HCT116 (cell line): ENCODE data around the gene NETO1. TPM values are rescaled to one million over a fixed set of nuclear protein-coding genes. Genes with fewer than 3 reads are reported as not detected.

ENCODE experiments used
- ATAC-seq: fragments of 200-7000 bp; cut with Tn5 transposase; 2 replicates; pipeline ENCODE4 v1.9.1; 2020; ENCODE audit warnings: mild to moderate bottlenecking, moderate library complexity
- BruUV-seq: library from RNA; stranded (reverse); fragments of 400-500 nt; replicated peaks from 2 replicates; lab custom pipeline; 2021; lab: Mats Ljungman, UMichigan
- CTCF ChIA-PET: fragments of 300-600 bp; sonication (Branson Sonifier 250); formaldehyde crosslinking; loops from one replicate; lab custom pipeline; 2021; ENCODE audit warnings: antibody characterized with exemption; lab: Charles Lee
- POLR2A ChIA-PET: fragments of 300-600, 350-600 bp; sonication (Branson Sonifier 250); formaldehyde crosslinking; loops from one replicate; lab custom pipeline; 2021; ENCODE audit warnings: antibody characterized with exemption; lab: Charles Lee
- RAD21 ChIA-PET, 2 experiments: fragments of 300-600 bp; sonication (Branson Sonifier 250); formaldehyde crosslinking; loops; one replicate each; lab custom pipeline; 2023; ENCODE audit warnings: low total read pairs in 2 of 2; ENCODE audit not compliant: uncharacterized antibody in 2 of 2, unreplicated experiment in 2 of 2, low non-redundant PET in 1 of 2; lab: Charles Lee
- DNase-seq: peaks from one replicate; pipeline ENCODE4 v3.0.0-alpha.2; 2010; ENCODE audit warnings: low read depth, low spot score
- H2AFZ ChIP-seq: fragments of 200-600 bp; shearing (Covaris generic), sonication (generic); 2 replicates; pipeline ENCODE4 v1.6.1; 2017; ENCODE audit warnings: low read depth, mixed run types, mixed read lengths, antibody characterized with exemption, low read length; ENCODE audit not compliant: poor library complexity, severe bottlenecking
- H3K27ac ChIP-seq: 2 replicates; pipeline ENCODE4 v1.5.1; 2012; ENCODE audit warnings: low read depth, low read length
- H3K27me3 ChIP-seq: fragments of 200-600 bp; sonication (generic); 2 replicates; pipeline ENCODE4 v1.6.1; 2016; ENCODE audit warnings: mixed run types, low read length, mixed read lengths; ENCODE audit not compliant: insufficient read depth
- H3K36me3 ChIP-seq, 2 experiments: fragments of 200-500 bp in 1 of 2; fragments of 200-600 bp in 1 of 2; sonication (Bioruptor generic) in 1 of 2; sonication (generic) in 1 of 2; 2 replicates each; pipeline versions ENCODE4 v1.5.1 to v1.6.1; 2014 to 2016; ENCODE audit warnings: low read length in 2 of 2, inconsistent platforms in 1 of 2, mixed read lengths in 1 of 2, mixed run types in 1 of 2; ENCODE audit not compliant: insufficient read depth in 2 of 2, control insufficient read depth in 1 of 2
- H3K4me1 ChIP-seq, 2 experiments: fragments of 200-600 bp in 1 of 2; sonication (generic) in 1 of 2; 2 replicates each; pipeline versions ENCODE4 v1.5.1 to v1.6.1; 2012 to 2017; ENCODE audit warnings: low read length in 2 of 2, inconsistent platforms in 1 of 2, mild to moderate bottlenecking in 1 of 2, mixed read lengths in 1 of 2, mixed run types in 1 of 2, moderate library complexity in 1 of 2; ENCODE audit not compliant: insufficient read depth in 2 of 2, control insufficient read depth in 1 of 2
- H3K4me2 ChIP-seq: fragments of 200-600 bp; sonication (generic); 2 replicates; pipeline ENCODE4 v1.6.1; 2017; ENCODE audit warnings: mixed run types, low read length, mixed read lengths
- H3K4me3 ChIP-seq, 2 experiments: fragments of 200-600 bp in 1 of 2; sonication (generic) in 1 of 2; replicated peaks in 1 of 2; 2 replicates each; pipeline ENCODE4 v1.5.1; 2011 to 2016; ENCODE audit warnings: low read length in 2 of 2, control low read depth in 1 of 2, low read depth in 1 of 2, mild to moderate bottlenecking in 1 of 2, mixed read lengths in 1 of 2, mixed run types in 1 of 2
- H3K79me2 ChIP-seq: fragments of 200-600 bp; sonication (generic); 2 replicates; pipeline ENCODE4 v1.6.1; 2017; ENCODE audit warnings: mild to moderate bottlenecking, mixed run types, low read length, moderate library complexity, mixed read lengths; ENCODE audit not compliant: insufficient read depth
- H3K9ac ChIP-seq: fragments of 200-600 bp; sonication (generic); 2 replicates; pipeline ENCODE4 v1.6.1; 2016; ENCODE audit warnings: low read length, mixed read lengths
- H3K9me2 ChIP-seq: fragments of 200-600 bp; sonication (generic), shearing (Covaris generic); 2 replicates; pipeline ENCODE4 v1.6.1; 2017; ENCODE audit warnings: mixed run types, mild to moderate bottlenecking, moderate library complexity; ENCODE audit not compliant: insufficient read depth
- H3K9me3 ChIP-seq, 2 experiments: fragments of 200-500 bp in 1 of 2; fragments of 200-600 bp in 1 of 2; sonication (Bioruptor generic) in 1 of 2; sonication (generic) in 1 of 2; 2 replicates each; pipeline ENCODE4 v1.6.1; 2014 to 2017; ENCODE audit warnings: low read length in 2 of 2, mixed read lengths in 2 of 2, inconsistent platforms in 1 of 2, low read depth in 1 of 2, mild to moderate bottlenecking in 1 of 2, mixed run types in 1 of 2, moderate library complexity in 1 of 2; ENCODE audit not compliant: control insufficient read depth in 1 of 2, insufficient read depth in 1 of 2
- H4K20me1 ChIP-seq: fragments of 200-600 bp; sonication (generic), shearing (Covaris generic); 2 replicates; pipeline ENCODE4 v1.6.1; 2017; ENCODE audit warnings: mixed run types, mild to moderate bottlenecking, moderate library complexity; ENCODE audit not compliant: insufficient read depth
- CEBPB ChIP-seq: IDR thresholded peaks from 2 replicates; pipeline ENCODE4 v1.6.1; 2012; ENCODE audit warnings: low read depth
- CTCF ChIP-seq, 3 experiments: fragments of 200-600 bp in 1 of 3; sonication (generic) in 1 of 3; IDR thresholded peaks in 2 of 3; conservative IDR thresholded peaks in 1 of 3; 2 replicates each; pipeline ENCODE4 v1.5.1; 2012 to 2017; ENCODE audit warnings: low read depth in 2 of 3, low read length in 2 of 3, antibody characterized with exemption in 1 of 3, borderline replicate concordance in 1 of 3, control low read depth in 1 of 3, mild to moderate bottlenecking in 1 of 3, mixed read lengths in 1 of 3, mixed run types in 1 of 3, moderate library complexity in 1 of 3; ENCODE audit not compliant: insufficient read depth in 1 of 3
- MAX ChIP-seq: IDR thresholded peaks from 2 replicates; pipeline ENCODE4 v1.6.1; 2012
- REST ChIP-seq: IDR thresholded peaks from 2 replicates; pipeline ENCODE4 v1.6.1; 2012; ENCODE audit warnings: low read depth
- intact Hi-C: fragments of 100-400 bp; cut with micrococcal nuclease; formaldehyde crosslinking; loops from 2 replicates; pipeline ENCODE4 v1.10.0; 2022
- total RNA-seq: library from RNA; stranded (reverse); gene quantifications from one replicate; pipeline ENCODE4 v1.2.1, GENCODE V29; 2021; ENCODE audit not compliant: unreplicated experiment

Gene NETO1
- total RNA-seq, 1 experiment from 2014 or later, result not detected

- TF ChIP-seq REST, result no peak
Observed at GRCh38 chr18:72878561-72878960, 10.8 kb upstream of the NETO1 start (continued).

GRCh38 chr18:72878143-72878542 lies 10.4 kb upstream of the NETO1 start:
- H3K79me2 ChIP-seq, result no peaks in the 10 kb centered on the region
- intact Hi-C loops, result no loop called here
- no peak overlapping the region for H3K27ac ChIP-seq
- POLR2A ChIA-PET, result no interaction called here
- no peak overlapping the region for H3K9ac ChIP-seq
- H3K4me3 ChIP-seq, result no peak overlapping the region
- H3K36me3 ChIP-seq, result no peaks in the 10 kb centered on the region
- H3K27me3 ChIP-seq, result no peaks in the 10 kb centered on the region
- CTCF ChIA-PET, result no interaction called here
- H3K9me3 ChIP-seq, result peaks cover 0 to 18% of the 10 kb centered on the region in 2 experiments; a peak in 3 of 4 replicates
- H3K4me1 ChIP-seq, result no peaks in the 10 kb centered on the region
- no peak overlapping the region for H3K4me2 ChIP-seq
- BruUV-seq, result no TSS peak
- ATAC-seq (no peak), DNase-seq (no peak)
- H3K9me2 ChIP-seq, result no peaks in the 10 kb centered on the region
- no peaks in the 10 kb centered on the region for H4K20me1 ChIP-seq
- TF ChIP-seq CTCF (IDR thresholded peaks at IDR 0.05 in 2 of 3, conservative IDR thresholded peaks at IDR 0.05 in 1 of 3; ENCODE audit: borderline replicate concordance in 1 of 3, insufficient read depth in 1 of 3, low read depth in 2 of 3, low read length in 2 of 3), result no peak
- TF ChIP-seq MAX, result no peak
- TF ChIP-seq CEBPB, result no peak
- H2AFZ ChIP-seq, result no peak overlapping the region
- RAD21 ChIA-PET, result no interaction called here
